Stimulated activated naive B cell treated with anti-CD40 and anti-IgM and Interleukin-4, amounts not matched to agents 10 μg/mL and 1 μg/mL and 100 μg/mL, for 72 hours (primary cell): ENCODE data around the gene RPL3.

Experiments used
- ATAC-seq, 2 donors: fragments of 150-1000 bp; cut with Tn5 transposase; replicated peaks; 2 replicates each; pipeline ENCODE4 v1.10.0; 2021; ENCODE audit warnings: moderate library complexity in 1 of 2
- DNase-seq: peaks from one replicate; pipeline ENCODE4 v3.0.0; 2021
- H3K27ac Mint-ChIP-seq: one replicate; pipeline ENCODE4 v1.8.0; 2022; ENCODE audit warnings: mild to moderate bottlenecking, mixed read lengths
- H3K27me3 Mint-ChIP-seq, 2 donors: one replicate each; pipeline ENCODE4 v1.8.0; 2022; ENCODE audit warnings: mixed read lengths in 2 of 2
- H3K36me3 Mint-ChIP-seq, 2 donors: one replicate each; pipeline ENCODE4 v1.8.0; 2022; ENCODE audit warnings: mixed read lengths in 2 of 2, mild to moderate bottlenecking in 1 of 2
- H3K4me1 Mint-ChIP-seq, 2 donors: one replicate each; pipeline ENCODE4 v1.8.0; 2022; ENCODE audit warnings: mixed read lengths in 2 of 2, mild to moderate bottlenecking in 1 of 2
- H3K4me3 Mint-ChIP-seq, 2 donors: one replicate each; pipeline ENCODE4 v1.8.0; 2022; ENCODE audit warnings: mild to moderate bottlenecking in 2 of 2, mixed read lengths in 2 of 2, moderate library complexity in 1 of 2
- H3K9me3 Mint-ChIP-seq, 2 donors: one replicate each; pipeline ENCODE4 v1.8.0; 2022; ENCODE audit warnings: mixed read lengths in 2 of 2, mild to moderate bottlenecking in 1 of 2

The RPL3 gene

DNA sequence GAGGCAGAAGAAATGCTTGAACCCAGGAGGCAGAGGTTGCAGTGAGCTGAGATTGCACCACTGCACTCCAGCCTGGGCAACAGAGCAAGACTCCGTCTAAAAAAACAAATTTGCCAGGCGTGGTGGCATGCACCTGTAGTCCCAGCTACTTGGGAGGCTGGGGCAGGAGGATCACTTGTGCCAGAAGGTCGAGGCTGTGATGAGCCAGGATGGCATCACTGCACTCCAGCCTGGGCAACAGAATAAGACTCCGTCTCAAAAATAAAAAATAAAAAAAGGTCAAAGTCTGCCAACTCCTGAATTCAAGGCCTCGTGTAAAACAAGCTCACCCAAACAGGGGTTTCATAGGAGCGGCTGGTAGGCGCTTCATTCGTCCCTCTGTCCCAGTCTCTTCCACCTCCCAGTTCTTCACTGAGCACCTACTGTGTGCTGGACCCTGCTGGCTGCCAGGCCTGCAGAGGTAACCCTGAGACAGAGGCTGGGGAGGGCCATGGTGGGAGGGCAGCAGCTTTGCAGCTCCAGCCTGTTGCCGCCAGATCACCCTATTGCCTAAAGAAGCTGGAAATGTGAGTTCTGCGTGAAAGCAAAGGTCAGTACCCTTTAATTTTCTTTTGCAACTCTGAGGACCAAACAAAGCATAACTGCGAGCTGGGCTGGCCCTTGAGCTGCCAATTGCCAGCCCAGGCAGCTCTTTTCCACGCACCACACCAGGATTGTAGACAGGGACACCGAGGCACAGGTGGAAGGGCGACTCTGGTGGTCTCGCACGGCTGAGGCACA lies 15.3 kb downstream of the RPL3 start:
- Mint-ChIP-seq H3K27ac (peak overlapping the region; percentile 31), H3K27me3 (peaks cover 0 to 16% of the 10 kb centered on the region in 2 donors), H3K4me3 (no peak overlapping the region), H3K4me1 (peaks cover 23 to 25% of the 10 kb centered on the region in 2 donors), H3K9me3 (peaks cover 0 to 3% of the 10 kb centered on the region in 2 donors), H3K36me3 (peaks cover 6 to 24% of the 10 kb centered on the region in 2 donors)
- no peak for ATAC-seq
- no peak for DNase-seq

DNA sequence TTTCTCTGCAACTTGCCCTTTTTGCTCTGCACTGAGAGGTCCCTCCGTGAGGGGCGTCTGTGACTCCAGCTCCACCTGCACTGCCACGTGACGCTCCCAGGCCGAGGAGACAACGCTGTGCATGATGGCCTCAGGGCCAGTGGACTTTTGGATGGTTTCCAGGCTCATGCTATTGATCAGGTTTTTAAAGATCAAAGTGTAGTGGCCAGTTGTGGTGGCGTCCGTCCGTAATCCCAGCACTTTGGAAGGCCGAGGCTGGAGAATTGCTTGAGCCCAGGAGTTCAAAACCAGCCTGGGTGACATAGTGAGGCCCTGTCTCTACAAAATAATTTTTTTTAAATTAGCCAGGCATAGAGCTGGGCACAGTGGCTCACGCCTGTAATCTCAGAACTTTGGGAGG lies 16.1 kb downstream of the RPL3 start:
- DNase-seq (no peak), ATAC-seq (no peak)
- Mint-ChIP-seq H3K27ac (no peak overlapping the region), H3K9me3 (peaks cover 0 to 3% of the 10 kb centered on the region in 2 donors), H3K27me3 (peaks cover 0 to 16% of the 10 kb centered on the region in 2 donors), H3K36me3 (peaks cover 6 to 17% of the 10 kb centered on the region in 2 donors), H3K4me3 (no peak overlapping the region), H3K4me1 (peaks cover 24 to 25% of the 10 kb centered on the region in 2 donors)

DNA sequence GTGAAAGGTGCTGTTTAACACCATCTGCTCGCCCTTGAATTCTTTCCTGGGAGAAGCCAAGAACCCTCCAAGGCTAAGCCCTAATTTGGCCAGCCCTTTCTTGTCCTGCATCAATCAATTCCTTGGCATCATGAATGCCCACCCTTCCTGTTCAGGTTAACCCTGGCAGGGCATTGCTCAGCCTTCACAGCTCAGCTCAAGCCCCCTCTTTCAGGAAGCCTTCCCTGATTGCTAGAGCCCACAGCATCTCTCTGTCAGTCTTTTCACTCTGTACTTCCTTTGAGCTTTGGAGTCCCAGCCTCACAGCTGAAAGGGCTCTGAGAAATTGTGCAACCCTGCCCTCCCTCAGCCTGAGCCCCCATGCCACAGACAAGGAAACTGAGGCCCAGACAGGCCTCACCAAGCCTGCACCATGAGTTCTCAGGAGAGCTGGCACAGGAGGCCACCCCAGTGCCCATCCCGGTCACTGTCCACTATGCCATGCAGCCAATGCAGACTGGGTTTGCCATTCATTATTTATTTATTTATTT lies 16.9 kb downstream of the RPL3 start:
- ATAC-seq (no peak), DNase-seq (no peak)
- no peak overlapping the region for H3K4me3 Mint-ChIP-seq
- peaks cover 31 to 32% of the 10 kb centered on the region in 2 donors for H3K4me1 Mint-ChIP-seq
- H3K27ac Mint-ChIP-seq = no peak overlapping the region
- peaks cover 7 to 22% of the 10 kb centered on the region in 2 donors for H3K27me3 Mint-ChIP-seq
- peaks cover 0 to 3% of the 10 kb centered on the region in 2 donors for H3K9me3 Mint-ChIP-seq
- H3K36me3 Mint-ChIP-seq = peaks cover 6 to 14% of the 10 kb centered on the region in 2 donors

DNA sequence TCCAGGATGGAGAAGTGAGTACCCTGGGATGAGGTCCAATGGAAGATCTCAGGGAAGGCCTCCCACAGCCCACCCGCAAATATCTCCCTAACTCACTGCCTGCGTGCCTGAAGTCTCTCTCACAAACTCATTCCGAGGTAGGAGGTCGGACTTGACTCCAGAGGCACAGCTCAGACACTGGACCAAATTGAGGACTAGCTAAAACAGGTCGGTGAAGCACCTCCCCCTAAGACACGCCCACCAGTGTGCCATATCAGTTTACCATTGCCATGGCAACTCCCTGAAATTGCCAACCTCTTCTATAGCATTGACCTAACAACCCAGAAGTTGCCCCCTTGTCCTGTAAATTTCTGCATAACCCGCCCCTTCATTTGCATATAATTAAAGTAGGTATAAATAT lies 17.5 kb downstream of the RPL3 start:
- no peak for DNase-seq
- H3K9me3 Mint-ChIP-seq = peaks cover 0 to 3% of the 10 kb centered on the region in 2 donors
- H3K27me3 Mint-ChIP-seq = peaks cover 7 to 26% of the 10 kb centered on the region in 2 donors
- peaks cover 34 to 37% of the 10 kb centered on the region in 2 donors for H3K4me1 Mint-ChIP-seq
- ATAC-seq = no peak
- H3K4me3 Mint-ChIP-seq = no peak overlapping the region
- no peak overlapping the region for H3K27ac Mint-ChIP-seq
- H3K36me3 Mint-ChIP-seq = peaks cover 6 to 10% of the 10 kb centered on the region in 2 donors

DNA sequence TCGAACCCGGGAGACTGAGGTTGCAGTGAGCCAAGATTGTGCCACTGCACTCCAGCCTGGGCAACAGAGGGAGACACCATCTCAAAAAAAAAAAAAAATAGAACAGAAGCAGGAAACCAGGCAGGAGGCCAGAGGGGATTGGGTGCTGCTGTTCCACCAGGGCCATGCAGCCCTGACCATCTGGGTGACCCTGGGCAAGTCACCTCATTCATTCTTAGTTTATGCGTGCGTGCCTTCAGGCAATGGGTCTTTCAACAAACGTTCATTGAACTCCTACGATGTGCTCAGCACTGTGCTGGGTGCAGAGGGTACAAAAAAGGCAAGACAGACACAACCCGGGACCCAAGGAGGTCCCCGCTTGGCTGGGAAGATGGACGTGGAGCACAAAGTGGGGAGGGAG lies 18.3 kb downstream of the RPL3 start:
- no peak overlapping the region for H3K27ac Mint-ChIP-seq
- no peak for DNase-seq

DNA sequence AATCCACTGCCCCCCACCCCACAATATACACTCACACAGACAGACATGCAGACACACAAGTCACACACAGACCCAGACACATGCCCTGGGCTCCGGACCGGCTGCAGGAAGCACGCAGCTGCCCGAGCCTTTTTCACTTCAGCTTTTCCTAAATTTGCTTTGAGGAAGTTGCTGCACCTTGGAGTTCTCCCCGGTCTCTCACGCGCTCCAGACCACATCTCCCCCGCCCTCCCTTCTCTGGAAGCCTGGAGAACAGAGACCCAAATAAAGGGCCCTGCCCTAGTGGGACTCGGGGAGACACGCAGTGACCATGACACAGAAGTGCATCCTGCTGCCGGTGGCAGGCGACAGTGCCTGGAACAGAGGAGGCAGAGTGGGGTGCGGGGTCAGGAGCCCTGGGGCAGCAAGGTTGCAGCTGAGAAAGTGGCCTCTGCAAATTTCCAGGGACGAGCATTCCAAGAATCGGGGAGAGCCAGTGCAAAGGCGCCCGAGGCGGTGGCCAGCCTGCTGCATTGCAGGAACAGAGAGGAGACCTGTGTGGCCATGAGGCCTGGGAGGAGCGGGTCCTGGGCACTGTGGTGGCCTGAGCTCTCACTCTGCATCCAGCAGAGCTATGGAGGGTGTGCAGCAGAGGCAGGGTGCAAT lies 19.1 kb downstream of the RPL3 start:
- peaks cover 13 to 34% of the 10 kb centered on the region in 2 donors for H3K27me3 Mint-ChIP-seq
- H3K4me3 Mint-ChIP-seq = peak overlapping the region; percentile 44 to 65
- DNase-seq (peak; percentile 52), ATAC-seq (peak; percentile 71 to 74)
- peaks cover 0 to 3% of the 10 kb centered on the region in 2 donors for H3K36me3 Mint-ChIP-seq
- H3K9me3 Mint-ChIP-seq = no peaks in the 10 kb centered on the region
- H3K27ac Mint-ChIP-seq = peak overlapping the region; percentile 81
- H3K4me1 Mint-ChIP-seq = peaks cover 33 to 43% of the 10 kb centered on the region in 2 donors

More for the DNA sequence above, 18.3 kb downstream of the RPL3 start:
- H3K4me1 Mint-ChIP-seq = peaks cover 33 to 43% of the 10 kb centered on the region in 2 donors
- peaks cover 11 to 34% of the 10 kb centered on the region in 2 donors for H3K27me3 Mint-ChIP-seq
- no peak for ATAC-seq
- H3K4me3 Mint-ChIP-seq = no peak overlapping the region
- H3K9me3 Mint-ChIP-seq = no peaks in the 10 kb centered on the region
- H3K36me3 Mint-ChIP-seq = peaks cover 2 to 3% of the 10 kb centered on the region in 2 donors

DNA sequence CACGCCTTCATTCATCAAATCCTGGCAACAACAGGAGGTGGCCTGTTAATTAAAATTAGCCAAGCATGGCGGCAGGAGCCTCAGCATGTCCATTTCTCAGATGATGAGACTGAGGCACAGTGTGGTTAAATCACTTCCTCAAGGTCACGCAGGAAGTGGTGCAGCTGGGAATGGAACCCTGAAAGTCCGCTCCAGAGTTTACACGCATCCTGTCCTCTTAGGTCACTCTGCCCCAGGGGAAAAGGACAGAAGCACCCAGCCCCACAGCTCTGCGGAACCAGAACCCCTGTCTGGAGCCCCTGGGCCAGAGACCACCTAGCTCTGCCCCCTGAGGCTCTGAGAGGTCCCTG lies 19.6 kb downstream of the RPL3 start:
- ATAC-seq = peak; percentile 56 to 58
- no peaks in the 10 kb centered on the region for H3K9me3 Mint-ChIP-seq
- H3K4me1 Mint-ChIP-seq = peaks cover 33 to 43% of the 10 kb centered on the region in 2 donors
- H3K27ac Mint-ChIP-seq = peak overlapping the region; percentile 81
- peaks cover 13 to 34% of the 10 kb centered on the region in 2 donors for H3K27me3 Mint-ChIP-seq
- peak; percentile 49 for DNase-seq
- peaks cover 0 to 3% of the 10 kb centered on the region in 2 donors for H3K36me3 Mint-ChIP-seq
- peak overlapping the region; percentile 44 to 65 for H3K4me3 Mint-ChIP-seq

DNA sequence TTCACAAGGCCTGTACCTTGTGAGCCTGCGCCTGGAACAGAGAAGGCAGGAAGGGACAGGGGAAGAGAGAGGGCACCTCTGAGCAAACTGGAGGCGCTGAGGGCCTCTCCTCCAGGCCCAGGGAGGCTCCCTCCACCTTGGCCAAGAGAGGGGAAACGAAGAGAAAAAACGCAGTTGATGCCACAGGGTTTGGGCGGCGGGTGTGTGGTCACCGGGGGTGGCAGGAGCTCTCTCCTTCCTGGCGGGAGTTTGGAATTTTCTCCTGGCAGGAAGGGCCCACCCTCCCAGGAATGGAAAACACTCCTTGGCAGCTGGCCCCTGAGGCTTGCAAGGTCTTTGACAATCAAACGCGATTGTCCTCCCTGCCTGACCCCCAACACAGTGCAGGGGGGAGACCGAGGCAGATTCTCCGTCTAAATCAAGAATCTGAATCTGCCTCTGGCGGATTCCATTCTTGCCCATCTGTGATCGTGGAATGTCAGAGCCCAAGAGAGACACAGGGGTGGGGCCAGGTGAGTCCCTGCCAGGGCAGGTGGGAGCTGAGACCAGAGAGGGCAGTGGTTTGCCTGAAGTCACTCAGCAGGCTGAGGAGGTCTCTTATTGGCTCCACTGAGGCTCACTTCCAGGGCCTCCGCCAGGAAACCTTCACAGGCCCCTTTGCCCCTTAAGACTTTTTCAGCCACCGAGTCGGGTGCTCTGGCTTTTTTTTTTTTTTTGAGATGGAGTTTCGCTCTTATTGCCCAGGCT lies 21.0 kb downstream of the RPL3 start:
- ATAC-seq (no peak), DNase-seq (no peak)
- Mint-ChIP-seq H3K4me3 (peak overlapping the region in 1 of 2 donors; percentile 8), H3K4me1 (peaks cover 33 to 43% of the 10 kb centered on the region in 2 donors), H3K9me3 (no peaks in the 10 kb centered on the region), H3K27me3 (peaks cover 17 to 39% of the 10 kb centered on the region in 2 donors), H3K27ac (peak overlapping the region; percentile 65), H3K36me3 (peaks cover 0 to 3% of the 10 kb centered on the region in 2 donors)

DNA sequence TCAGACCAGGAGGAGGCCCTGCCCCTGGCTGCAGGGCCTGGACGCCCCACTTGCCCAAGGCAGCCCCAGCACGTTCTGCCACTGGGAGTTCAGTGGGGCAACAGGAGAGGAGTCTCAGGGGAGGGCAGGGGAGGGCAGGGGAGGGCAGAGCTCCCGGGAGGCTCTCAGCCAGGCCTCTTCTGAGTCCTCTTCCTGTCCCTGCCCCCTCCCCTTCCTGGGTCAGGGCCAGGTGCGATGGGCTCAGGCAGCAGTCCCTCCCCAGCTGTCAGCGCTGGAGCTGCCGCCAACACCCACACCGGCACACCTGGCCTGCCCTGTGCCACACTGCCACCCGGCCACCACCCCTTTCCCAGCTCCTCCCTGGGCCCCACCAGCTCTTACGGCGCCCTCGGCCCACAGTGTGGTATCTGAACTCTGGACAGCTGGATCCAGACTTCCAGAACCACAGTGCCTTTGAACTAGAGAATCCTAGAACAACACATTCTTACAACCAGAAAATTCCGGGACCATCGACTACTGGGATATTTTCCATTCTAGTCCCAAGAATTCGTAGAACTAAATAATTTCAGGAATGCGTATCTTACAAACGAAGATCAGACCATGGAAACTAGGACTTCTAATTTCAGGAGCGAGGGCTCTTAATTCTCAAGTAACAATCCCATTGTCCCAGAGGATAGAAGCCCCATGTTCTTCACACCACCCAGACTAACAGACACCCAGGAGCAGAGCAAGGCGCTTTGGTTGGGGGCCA lies 21.8 kb downstream of the RPL3 start:
- peaks cover 34 to 44% of the 10 kb centered on the region in 2 donors for H3K4me1 Mint-ChIP-seq
- peaks cover 20 to 44% of the 10 kb centered on the region in 2 donors for H3K27me3 Mint-ChIP-seq
- peaks cover 0 to 3% of the 10 kb centered on the region in 2 donors for H3K36me3 Mint-ChIP-seq
- peak overlapping the region in 1 of 2 donors; percentile 8 for H3K4me3 Mint-ChIP-seq
- peak in 1 of 2 donors; percentile 37 for ATAC-seq
- no peaks in the 10 kb centered on the region for H3K9me3 Mint-ChIP-seq
- no peak for DNase-seq
- H3K27ac Mint-ChIP-seq = peak overlapping the region; percentile 65

DNA sequence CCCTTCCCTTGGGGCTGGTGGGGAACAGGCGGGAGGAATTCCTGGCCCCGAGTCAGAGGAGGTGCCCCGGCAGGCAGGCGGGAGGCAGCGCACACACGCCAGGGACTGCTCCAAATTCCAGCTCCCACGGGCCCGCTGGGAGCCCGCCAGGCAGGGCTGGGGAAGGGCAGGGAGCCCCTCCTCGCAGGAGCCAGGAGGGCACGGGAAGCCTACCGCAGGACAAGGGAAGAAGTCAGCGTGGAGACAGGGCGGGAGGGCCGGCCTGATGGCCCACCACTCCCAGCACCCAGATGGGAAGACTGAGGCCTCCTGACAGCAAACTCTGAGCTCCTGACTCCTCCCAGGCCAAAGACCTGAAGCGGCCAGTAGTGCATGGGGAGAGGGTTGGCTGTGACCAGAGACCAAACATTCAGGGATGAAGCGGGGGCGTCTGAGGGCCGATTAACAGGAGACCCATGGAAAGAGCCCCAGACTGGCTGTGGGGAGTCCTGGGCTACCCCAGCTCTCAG lies 22.4 kb downstream of the RPL3 start:
- H3K4me1 Mint-ChIP-seq = peaks cover 37 to 50% of the 10 kb centered on the region in 2 donors
- ATAC-seq (no peak), DNase-seq (no peak)
- peaks cover 20 to 49% of the 10 kb centered on the region in 2 donors for H3K27me3 Mint-ChIP-seq
- H3K9me3 Mint-ChIP-seq = no peaks in the 10 kb centered on the region
- no peak overlapping the region for H3K4me3 Mint-ChIP-seq
- no peak overlapping the region for H3K27ac Mint-ChIP-seq
- H3K36me3 Mint-ChIP-seq = peaks cover 0 to 3% of the 10 kb centered on the region in 2 donors

DNA sequence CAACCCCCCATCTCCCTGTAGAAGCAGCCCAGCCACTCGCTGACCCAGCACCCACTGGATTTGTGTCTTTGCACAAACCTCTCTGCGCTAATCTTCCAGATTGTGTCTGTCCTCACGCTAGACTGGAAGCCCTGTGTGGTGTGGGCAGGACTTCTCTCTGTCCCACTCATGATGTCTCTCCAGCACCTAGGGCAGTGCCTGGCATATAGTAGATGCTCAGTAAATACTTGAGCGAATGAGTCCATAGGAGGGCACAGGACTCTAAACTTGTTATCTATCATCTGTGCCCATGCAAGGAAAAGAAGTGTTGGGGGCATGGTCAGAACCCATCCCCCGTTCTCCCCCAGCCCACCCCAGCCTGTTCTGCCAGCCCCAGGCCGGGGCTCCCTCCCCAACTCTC lies 22.9 kb downstream of the RPL3 start:
- H3K27me3 Mint-ChIP-seq = peaks cover 20 to 53% of the 10 kb centered on the region in 2 donors
- peaks cover 0 to 3% of the 10 kb centered on the region in 2 donors for H3K36me3 Mint-ChIP-seq
- H3K27ac Mint-ChIP-seq = peak overlapping the region; percentile 59
- H3K4me1 Mint-ChIP-seq = peaks cover 37 to 49% of the 10 kb centered on the region in 2 donors
- H3K4me3 Mint-ChIP-seq = no peak overlapping the region
- no peaks in the 10 kb centered on the region for H3K9me3 Mint-ChIP-seq
- DNase-seq = no peak
- no peak for ATAC-seq

DNA sequence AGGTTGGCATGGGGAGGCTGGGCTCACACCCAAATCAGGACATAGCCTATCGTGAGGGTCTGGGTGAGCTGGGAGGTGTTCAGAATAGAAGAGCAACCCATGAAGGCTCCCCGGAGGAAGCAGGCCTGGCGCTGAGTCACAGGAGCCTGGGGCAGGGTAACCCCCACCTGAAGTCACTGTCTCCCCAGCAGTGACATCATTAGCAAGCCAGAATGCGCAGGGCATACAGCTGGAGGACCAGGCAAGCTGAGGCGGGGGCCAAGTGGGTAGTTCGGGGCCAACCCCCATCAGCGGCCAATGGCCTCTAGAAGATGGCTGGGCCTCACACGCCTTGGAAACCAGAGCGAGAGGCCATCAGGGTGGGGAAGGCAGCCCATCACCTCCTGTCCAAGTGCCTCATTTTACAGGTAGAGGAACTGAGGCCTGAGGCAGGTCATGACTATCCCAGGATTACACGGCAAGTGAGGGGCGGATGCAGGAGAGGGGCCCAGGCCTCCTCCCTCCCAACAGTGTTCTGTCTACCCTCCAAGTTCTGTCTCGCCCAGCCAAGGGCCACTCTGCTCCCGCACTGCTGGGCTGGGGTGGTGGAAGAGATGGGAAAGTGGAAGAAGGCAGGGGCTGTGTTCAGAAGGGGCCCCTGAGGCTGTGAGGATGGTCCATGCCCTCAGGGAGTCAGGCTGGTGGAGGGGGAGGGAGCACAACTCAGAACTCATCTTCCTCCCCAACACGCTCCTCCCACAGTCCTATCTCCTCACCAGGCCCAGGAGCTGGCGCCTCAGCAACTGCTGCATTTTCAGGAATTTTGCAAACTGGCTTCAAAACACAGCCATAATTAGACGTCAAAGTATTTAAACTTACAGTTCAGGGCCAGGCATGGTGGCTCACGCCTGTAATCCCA lies 24.6 kb downstream of the RPL3 start:
- peak overlapping the region; percentile 17 for H3K27ac Mint-ChIP-seq
- H3K27me3 Mint-ChIP-seq = peaks cover 20 to 45% of the 10 kb centered on the region in 2 donors
- DNase-seq = no peak
- H3K36me3 Mint-ChIP-seq = peaks cover 0 to 3% of the 10 kb centered on the region in 2 donors
- ATAC-seq = no peak
- no peak overlapping the region for H3K4me3 Mint-ChIP-seq
- peaks cover 23 to 32% of the 10 kb centered on the region in 2 donors for H3K4me1 Mint-ChIP-seq
- no peaks in the 10 kb centered on the region for H3K9me3 Mint-ChIP-seq
